Panc1 (cell line): ENCODE results near the gene DTHD1. TPM values are rescaled to one million over a fixed set of nuclear protein-coding genes. Genes with fewer than 3 reads are reported as not detected.

ENCODE experiments used
- ATAC-seq: fragments of 200-7000 bp; cut with Tn5 transposase; 2 replicates; pipeline ENCODE4 v1.9.1; 2020; ENCODE audit warnings: mild to moderate bottlenecking, moderate library complexity
- BruUV-seq: library from RNA; stranded (reverse); fragments of 400-500 nt; replicated peaks from 2 replicates; lab custom pipeline; 2021; lab: Mats Ljungman, UMichigan
- CTCF ChIA-PET: fragments of 300-600 bp; sonication (Branson Sonifier 250); formaldehyde crosslinking; loops from one replicate; lab custom pipeline; 2022; ENCODE audit warnings: antibody characterized with exemption; lab: Charles Lee
- POLR2A ChIA-PET: fragments of 300-600 bp; sonication (Branson Sonifier 250); formaldehyde crosslinking; loops from one replicate; lab custom pipeline; 2022; ENCODE audit warnings: antibody characterized with exemption; lab: Charles Lee
- DNase-seq: peaks from one replicate; pipeline ENCODE4 v3.0.0-alpha.2; 2010; ENCODE audit warnings: low read depth, low spot score
- H3K27ac ChIP-seq: 2 replicates; pipeline ENCODE4 v1.5.1; 2011; ENCODE audit warnings: mild to moderate bottlenecking, low read length, inconsistent platforms
- H3K27me3 ChIP-seq: fragments of 200-500 bp; sonication (Bioruptor generic); 2 replicates; pipeline ENCODE4 v1.6.0; 2014; ENCODE audit warnings: low read length, inconsistent platforms; ENCODE audit not compliant: control insufficient read depth, insufficient read depth
- H3K36me3 ChIP-seq: fragments of 200-500 bp; sonication (Bioruptor generic); 2 replicates; pipeline ENCODE4 v1.5.1; 2014; ENCODE audit warnings: inconsistent platforms, mild to moderate bottlenecking, low read length, moderate library complexity; ENCODE audit not compliant: control insufficient read depth, insufficient read depth
- H3K4me1 ChIP-seq: 2 replicates; pipeline ENCODE4 v1.5.1; 2011; ENCODE audit warnings: inconsistent platforms, mild to moderate bottlenecking, low read length, moderate library complexity; ENCODE audit not compliant: control insufficient read depth, insufficient read depth
- H3K4me3 ChIP-seq, 2 experiments: 2 replicates each; pipeline ENCODE4 v1.5.1; 2011 to 2012; ENCODE audit warnings: low read depth in 2 of 2, low read length in 2 of 2, mild to moderate bottlenecking in 2 of 2, inconsistent platforms in 1 of 2, moderate library complexity in 1 of 2
- H3K9me3 ChIP-seq: fragments of 200-500 bp; sonication (Bioruptor generic); 2 replicates; pipeline ENCODE4 v1.5.1; 2014; ENCODE audit warnings: low read depth, mild to moderate bottlenecking, inconsistent platforms, low read length, moderate library complexity; ENCODE audit not compliant: control insufficient read depth, insufficient read depth
- CTCF ChIP-seq: fragments of 450-650 bp; IDR thresholded peaks from 2 replicates; pipeline ENCODE4 v1.5.1; 2017; ENCODE audit warnings: mild to moderate bottlenecking
- POLR2AphosphoS5 ChIP-seq: IDR thresholded peaks from 2 replicates; pipeline ENCODE4 v1.6.1; 2012; ENCODE audit warnings: mild to moderate bottlenecking, low read depth, low read length, moderate library complexity
- REST ChIP-seq, 2 experiments: IDR thresholded peaks; 2 replicates each; pipeline ENCODE4 v1.6.1; 2011 to 2012; ENCODE audit warnings: low read depth in 2 of 2, control low read depth in 1 of 2, low read length in 1 of 2, mild to moderate bottlenecking in 1 of 2, moderate library complexity in 1 of 2; ENCODE audit not compliant: insufficient read depth in 1 of 2
- SIN3A ChIP-seq: IDR thresholded peaks from 2 replicates; pipeline ENCODE4 v1.6.1; 2012; ENCODE audit warnings: low read depth, mild to moderate bottlenecking, low read length, moderate library complexity, borderline replicate concordance; ENCODE audit not compliant: insufficient read depth
- TCF7L2 ChIP-seq: IDR thresholded peaks from 2 replicates; pipeline ENCODE4 v1.6.1; 2011; ENCODE audit warnings: mild to moderate bottlenecking, low read depth, low read length, inconsistent platforms
- in situ Hi-C: cut with HindIII; loops from 2 replicates; pipeline ENCODE4 v1.10.0; 2016; ENCODE audit warnings: low sequenced_read_pairs, low pct_unique_long_range_greater_than_20kb
- intact Hi-C: fragments of 100-400 bp; cut with micrococcal nuclease; formaldehyde crosslinking; loops from one replicate; pipeline ENCODE4 v1.10.0; 2022; ENCODE audit not compliant: unreplicated experiment
- total RNA-seq: library from RNA; stranded (reverse); gene quantifications from one replicate; pipeline ENCODE4 v1.2.1, GENCODE V29; 2021; ENCODE audit not compliant: unreplicated experiment

DTHD1 gene
- total RNA-seq, 1 experiment from 2014 or later = not detected

GRCh38 chr4:36316607-36317006, 35.2 kb downstream of the DTHD1 start:
- DNase-seq (no peak), ATAC-seq (no peak)
- in situ Hi-C loops (no loop called here), intact Hi-C loops (no loop called here)
- no peaks in the 10 kb centered on the region for H3K27me3 ChIP-seq
- no TSS peak for BruUV-seq
- ChIA-PET CTCF (no interaction called here), POLR2A (no interaction called here)
- H3K27ac ChIP-seq = no peak overlapping the region
- H3K4me1 ChIP-seq = no peaks in the 10 kb centered on the region
- H3K36me3 ChIP-seq = no peaks in the 10 kb centered on the region
- TF ChIP-seq TCF7L2 (no peak), SIN3A (no peak), CTCF (no peak), REST (IDR thresholded peaks at IDR 0.05; ENCODE audit: insufficient read depth in 1 of 2, low read depth in 2 of 2, low read length in 1 of 2) (no peak), POLR2AphosphoS5 (no peak)
- no peaks in the 10 kb centered on the region for H3K9me3 ChIP-seq
- H3K4me3 ChIP-seq = no peak overlapping the region

DNA sequence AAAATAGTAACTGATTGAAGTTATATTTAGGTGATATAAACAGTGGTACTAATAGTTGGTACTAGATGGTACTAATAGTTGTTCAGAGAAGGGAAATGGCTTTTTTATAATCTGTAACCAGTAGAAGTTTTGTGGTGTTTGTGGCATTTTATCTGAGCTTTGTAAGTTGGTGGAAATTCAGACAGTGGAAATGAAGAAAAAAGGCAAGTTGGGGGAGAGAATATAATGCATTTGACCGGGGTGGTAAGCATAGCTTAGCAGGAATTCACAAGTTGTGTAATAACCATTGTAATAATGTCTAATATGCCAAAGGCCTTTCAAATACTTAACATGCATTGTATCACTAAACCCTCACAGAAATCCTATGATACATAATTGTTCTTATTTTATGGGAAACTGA, 36.3 kb downstream of the DTHD1 start:
- Histone ChIP-seq H3K9me3 (no peaks in the 10 kb centered on the region), H3K27ac (no peak overlapping the region), H3K4me3 (no peak overlapping the region), H3K27me3 (no peaks in the 10 kb centered on the region), H3K36me3 (no peaks in the 10 kb centered on the region), H3K4me1 (no peaks in the 10 kb centered on the region)
- no peak for TF ChIP-seq POLR2AphosphoS5
- TF ChIP-seq REST (IDR thresholded peaks at IDR 0.05; ENCODE audit: insufficient read depth in 1 of 2, low read depth in 2 of 2, low read length in 1 of 2) = no peak
- TF ChIP-seq CTCF = no peak
- TF ChIP-seq TCF7L2 = no peak
- ChIA-PET POLR2A (no interaction called here), CTCF (no interaction called here)
- no peak for ATAC-seq
- no peak for DNase-seq
- intact Hi-C loops = no loop called here
- BruUV-seq = no TSS peak
- in situ Hi-C loops = no loop called here
